GM12801 (cell line): ENCODE data around the gene PXDN.

Experiments
- TF ChIP-seq, protein P1 (sequence below): IDR thresholded peaks from one replicate; pipeline ENCODE4 v1.5.1; 2011; ENCODE audit warnings: control low read depth; ENCODE audit not compliant: insufficient read length; ENCODE audit errors: extremely low read depth

PXDN gene

DNA sequence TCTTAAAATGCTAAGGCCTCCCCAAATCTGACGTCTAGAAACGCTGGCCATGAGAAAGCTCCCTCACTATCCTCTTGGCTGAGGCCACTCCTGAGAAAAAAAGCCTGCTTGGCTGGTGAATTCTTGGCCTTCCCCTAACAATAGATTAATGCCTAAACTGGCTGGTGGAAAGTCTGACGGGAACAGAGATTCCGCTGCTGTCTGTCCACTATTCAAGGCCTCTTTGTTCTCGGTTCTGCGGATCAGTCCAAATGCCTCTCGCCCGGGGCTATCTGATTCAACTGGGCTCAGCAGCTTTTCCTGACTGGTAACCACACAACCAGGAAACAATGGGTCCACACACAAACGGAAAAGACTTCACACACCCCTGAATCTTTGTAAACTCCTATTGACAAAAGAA lies 27.2 kb downstream of the PXDN start:
- TF ChIP-seq, protein P1, sequence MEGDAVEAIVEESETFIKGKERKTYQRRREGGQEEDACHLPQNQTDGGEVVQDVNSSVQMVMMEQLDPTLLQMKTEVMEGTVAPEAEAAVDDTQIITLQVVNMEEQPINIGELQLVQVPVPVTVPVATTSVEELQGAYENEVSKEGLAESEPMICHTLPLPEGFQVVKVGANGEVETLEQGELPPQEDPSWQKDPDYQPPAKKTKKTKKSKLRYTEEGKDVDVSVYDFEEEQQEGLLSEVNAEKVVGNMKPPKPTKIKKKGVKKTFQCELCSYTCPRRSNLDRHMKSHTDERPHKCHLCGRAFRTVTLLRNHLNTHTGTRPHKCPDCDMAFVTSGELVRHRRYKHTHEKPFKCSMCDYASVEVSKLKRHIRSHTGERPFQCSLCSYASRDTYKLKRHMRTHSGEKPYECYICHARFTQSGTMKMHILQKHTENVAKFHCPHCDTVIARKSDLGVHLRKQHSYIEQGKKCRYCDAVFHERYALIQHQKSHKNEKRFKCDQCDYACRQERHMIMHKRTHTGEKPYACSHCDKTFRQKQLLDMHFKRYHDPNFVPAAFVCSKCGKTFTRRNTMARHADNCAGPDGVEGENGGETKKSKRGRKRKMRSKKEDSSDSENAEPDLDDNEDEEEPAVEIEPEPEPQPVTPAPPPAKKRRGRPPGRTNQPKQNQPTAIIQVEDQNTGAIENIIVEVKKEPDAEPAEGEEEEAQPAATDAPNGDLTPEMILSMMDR, result no peak

DNA sequence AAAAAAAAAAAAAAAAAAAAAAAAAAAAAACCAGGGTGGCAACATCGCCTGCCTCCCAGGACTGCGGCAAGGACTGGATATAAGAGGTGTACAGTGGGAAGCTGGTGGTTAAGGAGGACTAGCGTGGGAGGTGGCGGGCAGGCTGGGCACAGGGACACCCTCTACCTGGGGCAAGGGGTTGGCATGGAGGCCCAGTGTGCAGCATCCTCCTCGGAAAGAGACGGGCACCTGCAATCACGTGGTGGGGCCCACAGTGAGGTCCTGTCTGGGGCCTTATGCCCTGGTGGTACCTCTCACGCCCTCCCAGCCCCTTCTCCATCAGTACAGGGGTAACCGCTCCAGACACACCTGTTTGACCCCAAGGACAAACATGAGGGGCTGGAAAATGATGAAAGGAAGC lies 27.9 kb downstream of the PXDN start:
- TF ChIP-seq, protein P1, result no peak

DNA sequence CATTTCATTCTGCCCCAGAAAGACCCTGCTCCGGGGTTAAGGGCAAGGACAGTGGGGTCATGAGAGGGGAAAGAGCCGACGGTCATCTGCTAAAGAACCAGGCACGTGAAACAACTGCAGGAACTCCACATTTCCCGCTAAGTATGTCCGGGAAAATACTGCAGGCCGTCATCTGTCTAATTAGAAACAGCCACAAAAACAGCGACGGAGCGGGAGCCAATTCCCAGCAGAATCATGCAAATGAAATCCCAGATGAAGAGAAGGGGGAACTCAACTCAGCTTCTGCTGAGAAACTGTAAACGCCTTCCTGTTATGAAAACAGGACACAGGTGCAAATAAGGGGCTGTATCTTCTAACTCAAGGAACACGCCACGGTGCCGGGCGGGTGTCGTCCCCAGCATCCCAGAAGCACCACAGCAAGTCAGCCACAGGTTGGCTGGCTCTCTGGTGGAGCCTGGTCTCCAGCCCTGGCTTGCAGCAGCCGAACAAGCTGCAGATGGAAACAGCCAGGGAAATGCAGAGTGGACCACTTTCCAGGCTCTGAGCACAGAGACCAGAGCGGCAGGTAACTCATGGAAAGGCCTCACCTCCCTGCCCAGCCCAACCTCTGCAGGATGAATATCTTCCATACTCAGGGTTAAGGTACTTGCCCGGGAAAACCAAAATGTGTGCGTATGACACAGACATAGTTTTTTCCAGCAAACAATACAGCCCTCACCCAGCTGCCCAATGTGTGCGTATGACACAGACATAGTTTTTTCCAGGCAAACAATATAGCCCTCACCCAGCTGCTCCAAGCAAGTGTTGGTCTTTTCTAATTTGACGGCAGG lies 28.9 kb downstream of the PXDN start:
- TF ChIP-seq, protein P1, result no peak

DNA sequence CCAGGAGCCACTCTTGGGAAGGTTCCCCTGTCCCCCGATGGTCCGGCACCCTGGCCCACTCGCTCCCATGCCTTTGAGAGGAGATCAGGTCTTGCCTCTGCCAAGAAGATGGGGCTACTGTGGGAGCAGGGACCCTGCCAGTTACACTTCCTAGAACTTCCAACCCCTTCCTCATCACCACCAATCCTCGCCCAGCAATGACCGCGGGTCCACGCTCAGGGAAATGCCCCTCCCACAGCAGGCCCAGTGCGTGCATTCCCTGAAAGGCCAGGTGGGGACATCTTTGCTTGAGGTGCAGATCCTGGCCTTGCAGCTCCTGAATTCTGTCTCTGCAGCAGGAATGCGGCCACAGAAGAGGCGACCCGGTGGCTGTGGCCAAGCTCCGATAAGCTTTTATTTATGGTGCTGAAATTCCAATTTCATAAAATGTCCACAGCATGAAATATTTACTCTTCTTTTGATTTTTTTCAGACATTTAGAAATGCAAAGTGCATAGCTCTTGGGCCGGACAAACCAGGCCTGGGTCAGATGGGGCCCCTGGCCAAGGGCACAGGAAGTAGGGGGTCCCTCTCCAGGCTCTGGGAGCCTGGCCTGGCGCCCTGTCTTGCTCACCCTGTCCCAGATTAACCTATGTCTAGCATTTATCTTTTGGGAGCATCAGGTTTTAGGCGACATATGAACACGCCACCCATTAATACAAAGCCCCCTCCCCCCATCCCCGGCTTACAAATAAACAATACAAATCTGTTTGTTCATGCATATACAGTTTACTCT lies 29.8 kb downstream of the PXDN start:
- TF ChIP-seq, protein P1, result no peak

DNA sequence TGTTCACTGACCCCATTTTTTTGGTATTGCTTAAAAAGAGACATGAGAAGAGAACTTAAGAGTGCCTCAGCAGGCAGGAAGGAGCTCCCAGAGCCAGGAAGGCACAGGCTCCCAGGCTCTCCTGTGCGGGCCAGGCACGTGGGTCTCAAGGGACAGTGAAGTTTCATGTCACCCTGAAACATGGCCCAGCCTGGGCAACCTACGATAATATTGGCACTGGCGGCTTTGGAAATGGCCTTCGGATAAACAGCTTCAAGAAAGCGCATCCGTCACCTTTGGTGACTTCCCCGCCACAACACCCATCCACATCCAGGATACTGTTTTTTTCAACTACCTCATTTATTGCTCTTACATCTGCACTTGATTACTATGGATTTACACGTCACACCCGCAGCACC lies 30.5 kb downstream of the PXDN start:
- TF ChIP-seq, protein P1, result no peak

DNA sequence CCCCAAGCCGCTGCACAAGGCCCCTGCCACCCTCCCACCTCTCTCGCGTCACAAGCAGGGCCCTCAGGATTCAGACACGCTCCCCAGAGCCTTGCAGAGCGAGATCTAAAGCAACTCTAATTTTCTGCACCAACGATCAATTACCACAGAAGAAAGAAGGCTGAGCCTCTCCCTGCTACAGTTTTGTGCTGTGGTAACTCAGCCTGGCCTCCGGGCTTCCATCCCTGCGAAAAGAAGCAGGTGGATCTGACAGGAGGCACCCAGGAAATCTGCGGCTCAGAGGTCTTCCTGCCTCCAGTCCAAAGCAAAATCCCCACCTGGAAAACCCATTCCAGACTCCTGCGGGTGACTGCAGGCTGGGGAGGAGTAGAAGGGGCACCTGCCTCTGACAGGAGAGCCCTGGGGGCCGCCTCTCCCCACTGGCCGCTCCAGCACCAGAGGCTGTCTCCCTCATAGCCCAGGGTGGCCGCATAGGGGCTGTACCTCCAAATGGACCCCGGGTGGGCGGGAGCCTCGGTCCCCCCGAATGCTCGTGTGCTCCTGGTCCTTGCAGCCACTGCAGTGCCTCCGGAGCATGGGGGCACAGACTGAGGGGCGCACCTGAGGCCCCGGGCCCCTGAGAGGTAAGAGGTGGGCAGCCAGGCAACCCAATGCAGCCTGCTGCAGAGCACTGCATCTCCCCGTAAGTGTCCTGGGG lies 31.0 kb downstream of the PXDN start:
- TF ChIP-seq, protein P1, result no peak

DNA sequence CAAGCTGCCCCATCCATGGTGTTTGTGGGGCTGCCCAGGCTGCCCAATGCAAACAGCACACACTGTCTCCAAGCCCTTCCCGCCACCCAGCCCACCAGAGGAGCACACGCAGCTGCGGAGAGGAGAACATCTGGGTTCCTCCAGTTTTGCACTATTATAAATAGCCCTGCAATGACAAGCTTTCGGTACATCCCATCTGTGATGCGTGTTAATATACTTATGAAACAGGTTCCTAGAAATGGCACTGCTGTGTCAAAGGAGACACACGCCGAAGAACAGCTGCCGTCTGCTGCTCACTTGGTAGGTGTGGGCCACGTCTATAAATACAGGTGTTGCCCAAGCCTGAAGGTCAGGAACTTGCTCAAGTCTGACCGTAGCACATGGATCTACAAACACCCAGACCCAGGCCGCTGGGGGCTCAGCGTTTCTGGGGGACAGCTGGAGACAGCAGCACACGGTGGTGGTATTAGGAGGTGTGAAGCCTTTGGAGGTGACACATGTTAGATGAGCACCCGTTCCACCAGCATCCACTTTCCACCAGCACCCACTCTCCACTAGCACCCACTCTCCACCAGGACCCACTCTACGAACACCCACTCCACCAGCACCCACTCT lies 34.3 kb downstream of the PXDN start:
- TF ChIP-seq, protein P1, result no peak
